Measurements from ENCODE around the gene POLR1C. TPM values are rescaled to one million over a fixed set of nuclear protein-coding genes. Genes with fewer than 3 reads are reported as not detected.
"Not testable (repeated sequence)": the region's sequence is repeated elsewhere in the genome, so short reads cannot be mapped to it uniquely, and the experiment has no call there.

Gene POLR1C
- total RNA-seq, 1 donor = 28.5 TPM

DNA sequence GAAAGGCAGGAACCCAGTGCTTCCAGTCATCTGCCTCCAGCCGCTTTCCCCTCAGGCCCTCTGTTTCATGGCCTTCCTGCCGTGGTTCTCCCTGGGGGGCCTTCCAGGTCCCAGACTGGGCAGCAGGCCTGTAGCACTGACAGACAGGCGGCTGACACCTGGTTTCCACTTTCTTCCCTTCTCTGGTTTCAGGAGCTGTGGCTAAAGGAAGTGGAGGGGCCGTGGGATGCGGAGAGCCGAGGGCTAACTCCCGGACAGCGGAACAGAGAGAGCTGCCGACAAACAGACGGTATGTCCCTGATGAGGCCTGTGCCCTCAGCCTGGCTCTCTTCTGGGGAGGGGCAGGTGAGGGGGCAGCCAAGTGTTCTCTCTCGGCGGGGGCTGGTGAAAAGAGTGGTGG, 19.2 kb upstream of the POLR1C start:
- TF ChIP-seq, protein P1, sequence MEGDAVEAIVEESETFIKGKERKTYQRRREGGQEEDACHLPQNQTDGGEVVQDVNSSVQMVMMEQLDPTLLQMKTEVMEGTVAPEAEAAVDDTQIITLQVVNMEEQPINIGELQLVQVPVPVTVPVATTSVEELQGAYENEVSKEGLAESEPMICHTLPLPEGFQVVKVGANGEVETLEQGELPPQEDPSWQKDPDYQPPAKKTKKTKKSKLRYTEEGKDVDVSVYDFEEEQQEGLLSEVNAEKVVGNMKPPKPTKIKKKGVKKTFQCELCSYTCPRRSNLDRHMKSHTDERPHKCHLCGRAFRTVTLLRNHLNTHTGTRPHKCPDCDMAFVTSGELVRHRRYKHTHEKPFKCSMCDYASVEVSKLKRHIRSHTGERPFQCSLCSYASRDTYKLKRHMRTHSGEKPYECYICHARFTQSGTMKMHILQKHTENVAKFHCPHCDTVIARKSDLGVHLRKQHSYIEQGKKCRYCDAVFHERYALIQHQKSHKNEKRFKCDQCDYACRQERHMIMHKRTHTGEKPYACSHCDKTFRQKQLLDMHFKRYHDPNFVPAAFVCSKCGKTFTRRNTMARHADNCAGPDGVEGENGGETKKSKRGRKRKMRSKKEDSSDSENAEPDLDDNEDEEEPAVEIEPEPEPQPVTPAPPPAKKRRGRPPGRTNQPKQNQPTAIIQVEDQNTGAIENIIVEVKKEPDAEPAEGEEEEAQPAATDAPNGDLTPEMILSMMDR (IDR thresholded peaks at IDR 0.05; ENCODE audit: insufficient read depth, low read depth, low read length) = no peak
- H3K4me3 ChIP-seq (ENCODE audit: low read depth, low read length) = no peak overlapping the region
- DNase-seq (ENCODE audit: low read depth) = no peak

DNA sequence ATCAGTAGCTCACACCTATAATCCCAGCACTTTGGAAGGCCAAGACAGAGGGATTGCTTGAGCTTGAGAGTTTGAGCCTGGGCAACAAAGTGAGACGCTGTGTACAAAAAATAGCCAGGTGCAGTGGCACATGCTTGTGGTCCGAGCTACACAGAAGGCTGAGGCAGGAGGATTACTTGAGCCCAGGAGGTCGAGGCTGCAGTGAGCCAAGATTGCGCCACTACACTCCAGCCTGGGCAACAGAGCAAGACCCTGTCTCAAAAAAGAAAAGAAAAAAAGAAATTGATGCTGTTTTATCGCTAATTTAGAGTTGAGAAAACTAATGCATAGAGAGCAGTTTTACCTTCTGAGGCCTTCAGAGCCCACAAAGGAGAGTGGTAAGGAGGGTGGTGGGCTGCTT, 18.6 kb upstream of the POLR1C start:
- H3K4me3 ChIP-seq (ENCODE audit: low read depth, low read length); DNase-seq (ENCODE audit: low read depth): not testable (repeated sequence)

DNA sequence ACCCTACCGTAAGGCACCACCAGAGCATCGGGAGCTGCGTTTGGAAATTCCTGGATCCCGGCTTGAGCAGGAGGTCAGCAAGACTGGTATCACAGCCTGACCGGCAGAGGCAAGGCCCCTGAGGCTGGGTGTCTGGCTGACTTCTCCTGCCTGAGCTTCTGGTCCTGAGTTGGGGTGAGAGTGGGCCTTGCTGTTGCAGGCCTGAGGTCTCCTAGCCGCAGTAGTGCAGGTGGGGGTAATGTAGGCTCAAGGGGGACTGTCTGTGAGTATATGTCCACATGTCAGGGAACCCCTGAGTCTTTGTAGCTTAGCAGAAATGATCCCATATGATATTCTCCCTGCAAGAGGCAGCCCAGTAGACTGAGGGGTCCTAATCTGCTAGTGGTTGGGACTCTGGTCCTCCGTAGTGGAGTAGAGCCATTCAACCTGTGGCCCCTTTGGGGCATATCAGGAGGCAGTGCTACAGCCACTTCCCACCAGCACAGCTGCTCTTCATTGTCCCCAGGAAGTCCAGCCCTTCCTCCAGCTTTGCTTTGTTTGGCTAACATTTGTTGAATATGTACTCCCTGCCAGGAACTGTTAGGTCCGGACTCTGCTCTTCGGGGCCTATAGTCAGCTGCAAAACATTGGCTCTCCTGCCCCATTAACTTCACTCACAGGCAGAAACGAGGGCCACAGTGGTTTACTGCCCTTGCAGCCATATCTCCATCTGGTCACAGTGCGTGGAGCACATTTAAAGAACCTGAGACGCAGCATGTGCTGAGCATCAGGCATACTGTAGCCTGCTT, 17.7 kb upstream of the POLR1C start:
- TF ChIP-seq, protein P1 (IDR thresholded peaks at IDR 0.05; ENCODE audit: insufficient read depth, low read depth, low read length) = no peak
- no peak for DNase-seq (ENCODE audit: low read depth)
- H3K4me3 ChIP-seq (ENCODE audit: low read depth, low read length) = no peak overlapping the region

DNA sequence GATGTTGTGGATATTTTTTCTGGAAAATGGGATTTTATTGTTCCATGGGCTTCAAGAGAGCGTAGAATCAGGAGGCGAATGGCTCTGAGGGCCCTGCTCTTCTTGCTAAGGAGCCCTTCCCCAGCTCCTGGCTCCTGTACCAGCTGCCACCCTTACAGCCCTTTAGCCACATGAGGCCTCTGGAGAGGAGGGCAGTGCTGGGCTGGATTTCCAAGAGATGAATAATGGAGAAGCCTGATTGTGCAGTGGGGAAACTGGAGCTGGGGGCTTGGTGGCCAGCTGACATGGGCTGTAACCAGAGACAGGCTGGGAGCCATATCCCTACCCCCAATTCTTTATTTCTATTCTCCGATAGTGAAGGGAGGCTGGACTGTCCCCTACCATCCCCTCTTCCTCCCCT, 16.0 kb upstream of the POLR1C start:
- no peak overlapping the region for H3K4me3 ChIP-seq (ENCODE audit: low read depth, low read length)
- TF ChIP-seq, protein P1 (IDR thresholded peaks at IDR 0.05; ENCODE audit: insufficient read depth, low read depth, low read length) = no peak
- DNase-seq (ENCODE audit: low read depth) = no peak

DNA sequence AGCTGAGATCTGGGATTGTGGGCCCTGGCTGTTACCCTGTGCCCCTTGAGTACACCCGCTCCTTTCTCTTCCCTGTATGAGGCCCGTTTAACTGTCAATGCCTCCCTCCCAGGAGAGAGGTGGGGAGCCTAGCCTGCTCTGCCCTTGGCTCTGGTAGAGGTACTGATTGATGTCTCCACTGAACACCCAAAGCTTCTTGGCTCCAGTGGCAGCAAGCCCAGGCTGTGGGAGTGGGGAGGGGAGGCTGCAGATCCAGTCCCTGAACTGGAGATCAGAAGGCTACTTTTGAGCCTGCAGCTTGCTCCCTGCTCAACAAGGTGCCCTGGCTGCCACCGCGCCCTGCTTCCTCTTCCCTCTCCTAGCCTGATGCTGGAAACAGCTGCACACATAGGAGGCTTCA, 14.2 kb upstream of the POLR1C start:
- no peak for DNase-seq (ENCODE audit: low read depth)
- TF ChIP-seq, protein P1 (IDR thresholded peaks at IDR 0.05; ENCODE audit: insufficient read depth, low read depth, low read length) = no peak

DNA sequence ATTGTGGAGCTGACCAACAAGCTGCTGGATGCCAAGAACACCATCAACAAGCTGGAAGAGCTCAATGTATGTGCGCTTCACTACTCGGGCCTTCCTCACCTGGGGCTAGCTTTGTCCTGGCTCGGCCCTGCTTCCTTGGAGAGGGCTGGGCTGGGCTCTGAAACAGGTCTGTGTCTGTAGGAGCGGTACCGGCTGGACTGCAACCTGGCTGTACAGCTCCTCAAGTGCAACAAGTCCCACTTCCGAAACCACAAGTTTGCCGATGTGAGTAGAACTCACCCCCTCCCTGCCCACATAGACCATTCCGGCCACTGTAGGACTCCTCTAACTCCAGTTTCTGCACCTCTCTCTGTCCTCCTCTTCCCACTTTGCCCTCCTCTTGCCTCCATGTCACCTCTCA, 13.4 kb upstream of the POLR1C start:
- TF ChIP-seq, protein P1 (IDR thresholded peaks at IDR 0.05; ENCODE audit: insufficient read depth, low read depth, low read length) = no peak
- no peak overlapping the region for H3K4me3 ChIP-seq (ENCODE audit: low read depth, low read length)
- DNase-seq (ENCODE audit: low read depth) = no peak

More for the DNA sequence above, 14.2 kb upstream of the POLR1C start:
- H3K4me3 ChIP-seq (ENCODE audit: low read depth, low read length) = no peak overlapping the region

DNA sequence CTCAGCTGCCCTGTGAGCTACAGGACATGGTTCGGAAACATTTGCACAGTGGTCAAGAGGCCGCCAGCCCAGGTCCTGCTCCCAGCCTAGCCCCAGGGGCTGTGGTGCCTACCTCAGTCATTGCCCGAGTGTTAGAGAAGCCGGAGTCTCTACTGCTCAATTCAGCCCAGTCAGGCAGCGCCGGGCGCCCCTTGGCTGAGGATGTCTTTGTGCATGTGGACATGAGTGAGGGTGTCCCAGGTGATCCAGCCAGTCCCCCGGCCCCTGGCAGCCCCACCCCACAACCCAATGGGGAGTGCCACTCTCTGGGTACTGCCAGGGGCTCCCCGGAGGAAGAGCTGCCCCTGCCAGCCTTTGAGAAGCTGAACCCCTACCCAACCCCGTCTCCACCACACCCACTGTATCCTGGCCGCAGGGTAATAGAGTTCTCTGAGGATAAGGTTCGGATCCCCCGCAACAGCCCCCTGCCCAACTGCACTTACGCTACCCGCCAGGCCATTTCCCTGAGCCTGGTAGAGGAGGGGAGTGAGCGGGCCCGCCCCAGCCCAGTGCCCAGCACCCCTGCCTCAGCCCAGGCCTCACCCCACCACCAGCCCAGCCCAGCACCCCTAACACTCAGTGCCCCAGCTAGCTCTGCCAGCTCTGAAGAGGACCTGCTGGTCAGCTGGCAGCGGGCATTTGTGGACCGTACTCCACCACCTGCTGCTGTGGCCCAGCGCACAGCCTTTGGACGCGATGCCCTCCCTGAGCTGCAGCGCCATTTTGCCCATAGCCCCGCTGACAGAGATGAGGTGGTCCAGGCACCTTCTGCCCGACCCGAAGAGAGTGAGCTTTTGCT, 11.9 kb upstream of the POLR1C start:
- TF ChIP-seq, protein P1 (IDR thresholded peaks at IDR 0.05; ENCODE audit: insufficient read depth, low read depth, low read length) = no peak
- DNase-seq (ENCODE audit: low read depth) = no peak
- H3K4me3 ChIP-seq (ENCODE audit: low read depth, low read length) = no peak overlapping the region
